Measurements from ENCODE around the gene HECTD1. TPM values are rescaled to one million over a fixed set of nuclear protein-coding genes. Genes with fewer than 3 reads are reported as not detected.
"Not testable (repeated sequence)": the region's sequence is repeated elsewhere in the genome, so short reads cannot be mapped to it uniquely, and the experiment has no call there.

HECTD1 gene
- total and polyA plus RNA-seq, 12 donors = 49.5 to 189 (median 151) TPM

DNA sequence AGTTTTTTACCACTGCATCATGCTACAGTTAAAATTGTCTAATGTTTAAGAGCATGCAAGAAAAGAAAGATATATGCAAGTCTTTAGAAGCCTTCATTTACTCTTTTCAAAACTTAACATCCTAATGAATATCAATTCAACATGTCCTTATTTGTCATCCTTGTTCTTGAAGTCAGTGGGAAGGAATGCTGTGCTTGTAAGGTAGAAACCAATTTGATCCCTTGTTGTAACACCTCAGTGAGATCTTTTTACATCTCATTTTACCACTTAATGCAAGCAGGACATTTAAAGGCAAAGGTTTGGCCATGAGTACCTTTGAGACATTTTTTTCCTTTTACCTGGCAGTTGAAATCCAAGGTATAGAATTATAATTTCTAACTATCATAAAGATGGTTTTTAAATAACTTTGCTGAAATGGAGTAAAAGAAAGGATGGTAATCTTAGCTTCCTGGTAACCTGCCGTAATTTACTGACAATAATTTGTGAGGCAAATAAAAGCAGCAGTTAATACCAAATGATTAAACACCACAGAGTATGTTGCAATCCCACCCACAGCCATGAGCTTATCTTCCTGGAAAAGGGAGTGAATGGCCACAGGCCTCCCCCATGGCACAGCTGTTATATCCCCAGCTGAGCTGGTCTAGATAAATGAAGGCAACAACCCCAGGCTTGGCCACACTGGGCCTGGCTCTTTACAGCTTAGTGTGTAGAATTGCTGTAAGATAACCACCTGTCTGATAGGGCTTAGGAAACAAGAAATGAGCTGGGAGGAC is 148.3 kb downstream of the HECTD1 start:
- ATAC-seq (peak in 7 of 8 donors; percentile 27 to 93 (median 72)), DNase-seq (peak; percentile 29 to 32)
- H3K27ac ChIP-seq = no peak overlapping the region
- peaks cover 0 to 22% (median 0%) of the 10 kb centered on the region in 9 donors for H3K4me1 ChIP-seq
- 71 to 72% methylated on average over 1 of the region's 1 CpG for WGBS, 2 donors
- TF ChIP-seq, protein P1, sequence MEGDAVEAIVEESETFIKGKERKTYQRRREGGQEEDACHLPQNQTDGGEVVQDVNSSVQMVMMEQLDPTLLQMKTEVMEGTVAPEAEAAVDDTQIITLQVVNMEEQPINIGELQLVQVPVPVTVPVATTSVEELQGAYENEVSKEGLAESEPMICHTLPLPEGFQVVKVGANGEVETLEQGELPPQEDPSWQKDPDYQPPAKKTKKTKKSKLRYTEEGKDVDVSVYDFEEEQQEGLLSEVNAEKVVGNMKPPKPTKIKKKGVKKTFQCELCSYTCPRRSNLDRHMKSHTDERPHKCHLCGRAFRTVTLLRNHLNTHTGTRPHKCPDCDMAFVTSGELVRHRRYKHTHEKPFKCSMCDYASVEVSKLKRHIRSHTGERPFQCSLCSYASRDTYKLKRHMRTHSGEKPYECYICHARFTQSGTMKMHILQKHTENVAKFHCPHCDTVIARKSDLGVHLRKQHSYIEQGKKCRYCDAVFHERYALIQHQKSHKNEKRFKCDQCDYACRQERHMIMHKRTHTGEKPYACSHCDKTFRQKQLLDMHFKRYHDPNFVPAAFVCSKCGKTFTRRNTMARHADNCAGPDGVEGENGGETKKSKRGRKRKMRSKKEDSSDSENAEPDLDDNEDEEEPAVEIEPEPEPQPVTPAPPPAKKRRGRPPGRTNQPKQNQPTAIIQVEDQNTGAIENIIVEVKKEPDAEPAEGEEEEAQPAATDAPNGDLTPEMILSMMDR (IDR thresholded peaks at IDR 0.05) = no peak
- no peaks in the 10 kb centered on the region for H3K36me3 ChIP-seq
- H3K4me3 ChIP-seq = no peak overlapping the region
- no peaks in the 10 kb centered on the region for H3K9me3 ChIP-seq
- no peaks in the 10 kb centered on the region for H3K27me3 ChIP-seq
- intact Hi-C loops (cut with DNase I) = no loop called here

DNA sequence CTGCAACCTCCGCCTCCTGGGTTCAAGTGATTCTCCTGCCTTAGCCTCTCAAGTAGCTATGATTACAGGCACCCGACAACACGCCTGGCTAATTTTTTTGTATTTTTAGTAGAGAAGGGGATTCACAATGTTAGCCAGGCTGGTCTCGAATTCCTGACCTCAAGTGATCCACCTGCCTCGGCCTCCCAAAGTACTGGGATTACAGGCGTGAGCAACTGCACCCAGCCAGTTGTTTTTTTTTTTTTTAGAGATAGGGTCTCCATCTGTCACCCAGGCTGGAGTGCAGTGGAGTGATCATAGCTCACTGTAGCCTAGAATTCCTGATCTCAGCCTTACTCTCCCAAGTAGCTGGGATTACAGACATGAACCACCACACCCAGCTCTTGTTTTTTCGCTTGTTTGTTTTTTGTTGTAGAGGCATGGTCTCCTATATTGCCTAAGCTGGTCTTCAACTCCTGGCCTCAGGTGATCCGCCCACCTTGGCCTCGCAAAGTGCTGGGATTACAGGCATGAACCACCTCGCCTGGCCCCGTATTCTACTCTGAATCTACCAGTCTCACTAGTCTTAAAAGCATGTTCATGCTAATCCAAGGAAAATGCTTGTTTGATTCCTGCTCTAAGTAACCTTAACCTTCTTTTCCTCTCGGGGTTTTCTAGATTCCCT is 149.8 kb downstream of the HECTD1 start:
- WGBS, 2 donors = 97% methylated on average over 12 of the region's 12 CpGs
- H3K4me3 ChIP-seq = no peak overlapping the region
- TF ChIP-seq, protein P1 (IDR thresholded peaks at IDR 0.05) = no peak
- H3K27ac ChIP-seq = no peak overlapping the region
- no peak for ATAC-seq
- intact Hi-C loops (cut with DNase I) = no loop called here
- no peaks in the 10 kb centered on the region for H3K9me3 ChIP-seq
- H3K4me1 ChIP-seq = peaks cover 0 to 32% (median 7%) of the 10 kb centered on the region in 9 donors
- no peaks in the 10 kb centered on the region for H3K27me3 ChIP-seq
- no peaks in the 10 kb centered on the region for H3K36me3 ChIP-seq
- DNase-seq = no peak

DNA sequence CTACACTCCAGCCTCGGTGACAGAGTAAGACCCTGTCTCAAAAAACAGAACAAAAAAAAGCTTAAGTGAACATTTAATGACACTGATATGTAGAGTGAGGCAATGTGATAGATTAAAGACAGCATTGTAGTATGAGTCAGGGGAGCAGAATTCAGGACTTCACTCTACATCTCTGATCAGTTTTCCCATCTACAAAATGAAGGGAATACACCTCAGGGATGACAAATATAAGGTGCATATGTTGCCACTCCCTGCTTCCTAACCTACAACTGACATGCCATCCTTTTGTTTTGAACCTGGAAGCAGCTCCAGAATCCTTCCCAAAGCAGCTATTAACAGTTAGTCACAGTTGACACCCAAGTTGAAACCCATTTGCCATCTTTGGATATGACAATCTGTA is 150.6 kb downstream of the HECTD1 start:
- 86 to 94% methylated on average over 1 of the region's 1 CpG for WGBS, 2 donors
- peaks cover 0 to 38% (median 7%) of the 10 kb centered on the region in 9 donors for H3K4me1 ChIP-seq
- DNase-seq (no peak), ATAC-seq (no peak)
- H3K4me3 ChIP-seq = no peak overlapping the region
- H3K27me3 ChIP-seq = no peaks in the 10 kb centered on the region
- H3K27ac ChIP-seq = no peak overlapping the region
- TF ChIP-seq, protein P1 (IDR thresholded peaks at IDR 0.05) = no peak
- no peaks in the 10 kb centered on the region for H3K36me3 ChIP-seq
- H3K9me3 ChIP-seq = no peaks in the 10 kb centered on the region
- intact Hi-C loops (cut with DNase I) = no loop called here

DNA sequence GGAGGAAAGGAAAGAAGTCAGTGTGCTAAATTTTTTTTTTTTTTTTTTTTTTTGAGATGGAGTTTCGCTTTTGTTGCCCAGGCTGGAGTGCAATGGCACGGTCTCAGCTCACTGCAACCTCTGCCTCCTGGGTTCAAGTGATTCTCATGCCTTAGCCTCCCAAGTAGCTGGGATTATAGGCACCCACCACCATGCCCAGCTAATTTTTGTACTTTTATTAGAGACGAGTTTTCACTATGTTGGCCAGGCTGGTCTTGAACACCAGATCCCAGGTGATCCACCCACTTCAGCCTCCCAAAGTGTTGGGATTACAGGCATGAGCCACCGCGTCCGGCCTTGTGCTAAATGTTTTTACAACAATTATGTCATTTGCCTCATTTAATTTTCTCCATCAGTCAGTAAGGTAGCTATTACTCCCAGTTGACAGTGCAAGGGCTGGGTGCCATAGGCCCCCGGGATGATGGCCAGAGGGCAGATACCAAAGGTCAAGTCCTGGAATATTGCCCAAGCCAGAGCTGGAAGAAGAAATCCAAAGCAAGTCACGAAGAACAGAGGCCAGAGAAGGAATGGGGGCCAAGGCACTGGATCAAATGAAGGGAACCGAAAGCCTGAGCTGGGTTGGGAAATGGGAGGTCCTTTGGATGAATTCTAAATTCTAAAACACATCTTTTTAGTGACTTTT is 154.5 kb downstream of the HECTD1 start:
- Histone ChIP-seq H3K27ac (peak overlapping the region in 6 of 10 donors; percentile 4 to 52 (median 36)), H3K4me1 (peaks cover 0 to 35% (median 4%) of the 10 kb centered on the region in 9 donors)
- not testable (repeated sequence) for H3K27me3 ChIP-seq, H3K4me3 ChIP-seq, H3K36me3 ChIP-seq, H3K9me3 ChIP-seq
- intact Hi-C loops (cut with DNase I) = loop anchor here in 1 of 10 donors (2.0 kb wide), 1 partner anchor 28 kb away; the partner anchor contains the start of gene AP4S1
- ATAC-seq (peak; percentile 68 to 84 (median 75)), DNase-seq (peak; percentile 75 to 79)
- WGBS, 2 donors = 52 to 58% methylated on average over 9 of the region's 9 CpGs

Data from heart right ventricle (tissue), 16 donors.